B cell (primary cell): ENCODE measurements around the gene ASCL1. TPM values are rescaled to one million over a fixed set of nuclear protein-coding genes. Genes with fewer than 3 reads are reported as not detected.

ENCODE experiments used
- ATAC-seq: fragments of 200-7000 bp; cut with Tn5 transposase; one replicate; pipeline ENCODE4 v1.10.0; 2021; ENCODE audit warnings: low read depth, mild to moderate bottlenecking, moderate number of reproducible peaks, moderate library complexity
- CTCF ChIA-PET: fragments of 350-600 bp; sonication (Branson Sonifier 250); formaldehyde crosslinking; loops from one replicate; lab custom pipeline; 2021; ENCODE audit warnings: antibody characterized with exemption, inconsistent platforms; lab: Charles Lee
- POLR2A ChIA-PET: fragments of 350-600 bp; sonication (Branson Sonifier 250); formaldehyde crosslinking; loops from one replicate; lab custom pipeline; 2021; ENCODE audit warnings: antibody characterized with exemption; lab: Charles Lee
- DNase-seq: peaks from one replicate; pipeline ENCODE4 v3.0.0; 2013
- H2AFZ ChIP-seq: 2 replicates; pipeline ENCODE4 v1.6.1; 2012; ENCODE audit warnings: mild to moderate bottlenecking, low read depth, low read length; ENCODE audit not compliant: insufficient read depth, poor library complexity, severe bottlenecking
- H3K27ac ChIP-seq, 2 donors: 1 replicate in 1 of 2; 2 replicates in 1 of 2; pipeline ENCODE4 v1.5.1; 2012 to 2013; ENCODE audit warnings: low read length in 2 of 2, mild to moderate bottlenecking in 2 of 2, moderate library complexity in 1 of 2
- H3K27me3 ChIP-seq, 4 experiments: fragments of 200-600 bp in 1 of 4; sonication (generic) in 1 of 4; replicated peaks in 1 of 4; 1 replicate in 2 of 4; 2 replicates in 2 of 4; pipeline versions ENCODE4 v1.6.1 to v1.7.0; 2013 to 2016; ENCODE audit warnings: low read length in 3 of 4, mild to moderate bottlenecking in 2 of 4, mixed read lengths in 1 of 4, moderate library complexity in 1 of 4; ENCODE audit not compliant: insufficient read depth in 4 of 4, control insufficient read depth in 3 of 4; ENCODE audit errors: control extremely low read depth in 1 of 4
- H3K36me3 ChIP-seq, 2 experiments: replicated peaks in 1 of 2; 1 replicate in 1 of 2; 2 replicates in 1 of 2; pipeline versions ENCODE4 v1.6.1 to v1.7.1; 2013; ENCODE audit warnings: low read length in 1 of 2; ENCODE audit not compliant: insufficient read depth in 2 of 2, control insufficient read depth in 1 of 2; ENCODE audit errors: control extremely low read depth in 1 of 2, extremely low read depth in 1 of 2
- H3K4me1 ChIP-seq, 2 donors: fragments of 200-600 bp in 1 of 2; sonication (generic) in 1 of 2; 1 replicate in 1 of 2; 2 replicates in 1 of 2; pipeline versions ENCODE4 v1.5.1 to v1.6.1; 2013 to 2017; ENCODE audit warnings: low read length in 2 of 2; ENCODE audit not compliant: control insufficient read depth in 2 of 2, insufficient read depth in 2 of 2
- H3K4me2 ChIP-seq: replicated peaks from 2 replicates; pipeline ENCODE3; 2012; ENCODE audit warnings: mild to moderate bottlenecking, low read depth, low read length; ENCODE audit not compliant: poor library complexity, severe bottlenecking
- H3K4me3 ChIP-seq, 5 experiments: fragments of 200-600 bp in 1 of 5; sonication (generic) in 1 of 5; 1 replicate in 3 of 5; 2 replicates in 2 of 5; pipeline versions ENCODE4 v1.5.1 to v1.7.0; 2011 to 2016; ENCODE audit warnings: low read length in 4 of 5, mild to moderate bottlenecking in 4 of 5, low read depth in 2 of 5, control low read depth in 1 of 5, moderate library complexity in 1 of 5; ENCODE audit not compliant: insufficient read depth in 1 of 5; ENCODE audit errors: control extremely low read depth in 1 of 5, extremely low read depth in 1 of 5
- H3K79me2 ChIP-seq: fragments of 200-600 bp; sonication (generic); one replicate; pipeline ENCODE4 v1.6.0; 2016; ENCODE audit warnings: low read length; ENCODE audit not compliant: control insufficient read depth, insufficient read depth
- H3K9ac ChIP-seq: fragments of 200-600 bp; sonication (generic); 2 replicates; pipeline ENCODE4 v1.6.1; 2017; ENCODE audit warnings: mild to moderate bottlenecking, low read length, moderate library complexity
- H3K9me3 ChIP-seq, 3 donors: one replicate each; pipeline versions ENCODE4 v1.6.1 to v1.7.1; 2013; ENCODE audit warnings: low read length in 2 of 3; ENCODE audit not compliant: control insufficient read depth in 2 of 3, insufficient read depth in 1 of 3; ENCODE audit errors: control extremely low read depth in 1 of 3
- H4K20me1 ChIP-seq: 2 replicates; pipeline ENCODE4 v1.6.0; 2012; ENCODE audit warnings: mild to moderate bottlenecking, low read length; ENCODE audit not compliant: insufficient read depth, control insufficient read depth, poor library complexity, severe bottlenecking
- H3K27ac Mint-ChIP-seq: one replicate; pipeline ENCODE4 v1.8.0; 2021; ENCODE audit warnings: mixed read lengths
- H3K27me3 Mint-ChIP-seq: one replicate; pipeline ENCODE4 v1.8.0; 2021; ENCODE audit warnings: mixed read lengths
- H3K4me1 Mint-ChIP-seq: one replicate; pipeline ENCODE4 v1.8.0; 2021; ENCODE audit warnings: mixed read lengths
- H3K4me3 Mint-ChIP-seq: one replicate; pipeline ENCODE4 v1.8.0; 2021; ENCODE audit warnings: mixed read lengths
- H3K9me3 Mint-ChIP-seq: one replicate; pipeline ENCODE4 v1.8.0; 2022; ENCODE audit warnings: mixed read lengths; ENCODE audit not compliant: insufficient read depth
- CTCF ChIP-seq: fragments of 200-600 bp; IDR thresholded peaks from one replicate; pipeline ENCODE4 v1.8.0; 2022; ENCODE audit warnings: antibody characterized with exemption, mild to moderate bottlenecking
- EZH2 ChIP-seq: IDR thresholded peaks from 2 replicates; pipeline ENCODE4 v1.6.1; 2012; ENCODE audit warnings: borderline replicate concordance, low read depth, mild to moderate bottlenecking, moderate library complexity, low read length; ENCODE audit not compliant: insufficient read depth, poor library complexity, severe bottlenecking
- WGBS: methylation state at CpG from one replicate; pipeline ENCODE4 v1.1.5; 2013; ENCODE audit warnings: missing lambda C conversion rate; ENCODE audit not compliant: insufficient coverage; 5-methylcytosine and 5-hydroxymethylcytosine counted together
- intact Hi-C: fragments of 100-400 bp; cut with micrococcal nuclease; formaldehyde crosslinking; loops from one replicate; pipeline ENCODE4 v1.10.0; 2022
- polyA plus RNA-seq: library from polyadenylated mRNA; depleted of rRNA; stranded (reverse); fragments of >200 nt; gene quantifications from 2 replicates; pipeline ENCODE4 v1.2.3, GENCODE V29; 2012
- total RNA-seq, 2 donors: library from RNA; stranded (reverse); fragments of 120-200 nt in 1 of 2; gene quantifications; 1 replicate in 1 of 2; 2 replicates in 1 of 2; pipeline versions ENCODE4 v1.2.3 to v1.2.4, GENCODE V29; 2013 to 2022

ASCL1 gene
- total and polyA plus RNA-seq, 2 donors (not counting 1 experiment from before 2014, with no cell fraction given): not detected

DNA sequence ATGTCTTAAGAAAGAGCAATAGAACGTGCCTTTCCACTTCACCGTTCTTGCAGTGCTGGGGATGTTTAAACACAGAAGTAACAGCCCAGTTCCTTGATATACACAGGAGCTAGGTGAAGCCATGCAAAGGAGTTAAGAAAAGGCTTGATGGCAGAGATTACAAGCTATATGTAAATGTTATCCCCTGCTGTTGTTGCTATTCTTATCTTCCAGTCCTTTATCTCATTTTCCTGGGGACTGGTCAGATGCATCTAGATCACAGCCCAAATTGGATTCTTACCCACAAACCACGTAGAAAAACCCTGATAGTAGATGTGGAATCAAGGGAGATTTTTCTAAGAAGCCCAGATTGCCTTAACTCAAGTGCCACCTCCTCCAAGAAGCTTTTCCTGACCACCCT is 5.5 kb downstream of the ASCL1 start:
- Histone ChIP-seq H3K79me2 (no peaks in the 10 kb centered on the region), H3K27me3 (peaks cover 0 to 85% (median 78%) of the 10 kb centered on the region in 4 experiments), H3K27ac (no peak overlapping the region), H3K4me1 (peaks cover 33 to 55% of the 10 kb centered on the region in 2 donors), H3K4me3 (no peak overlapping the region), H3K4me2 (no peak overlapping the region), H3K9me3 (peaks cover 0 to 33% (median 17%) of the 10 kb centered on the region in 3 donors), H3K9ac (no peak overlapping the region), H2AFZ (no peak overlapping the region), H4K20me1 (no peaks in the 10 kb centered on the region), H3K36me3 (no peaks in the 10 kb centered on the region)
- TF ChIP-seq CTCF (no peak), EZH2 (no peak)
- no peak for ATAC-seq
- H3K4me1 Mint-ChIP-seq: peaks cover 38% of the 10 kb centered on the region
- no peak for DNase-seq
- H3K4me3 Mint-ChIP-seq: no peak overlapping the region
- 0% methylated on average over 2 of the region's 3 CpGs for WGBS
- no peak overlapping the region for H3K27ac Mint-ChIP-seq
- intact Hi-C loops: no loop called here
- H3K9me3 Mint-ChIP-seq: peaks cover 7% of the 10 kb centered on the region
- POLR2A ChIA-PET: no interaction called here
- CTCF ChIA-PET: interaction anchor here (1.0 to 3.3 kb wide), 3 partner anchors 11 to 585 kb away, joined by 3 to 22 read pairs (median 3); no protein-coding TSS in a partner anchor
- H3K27me3 Mint-ChIP-seq: peaks cover 87% of the 10 kb centered on the region

DNA sequence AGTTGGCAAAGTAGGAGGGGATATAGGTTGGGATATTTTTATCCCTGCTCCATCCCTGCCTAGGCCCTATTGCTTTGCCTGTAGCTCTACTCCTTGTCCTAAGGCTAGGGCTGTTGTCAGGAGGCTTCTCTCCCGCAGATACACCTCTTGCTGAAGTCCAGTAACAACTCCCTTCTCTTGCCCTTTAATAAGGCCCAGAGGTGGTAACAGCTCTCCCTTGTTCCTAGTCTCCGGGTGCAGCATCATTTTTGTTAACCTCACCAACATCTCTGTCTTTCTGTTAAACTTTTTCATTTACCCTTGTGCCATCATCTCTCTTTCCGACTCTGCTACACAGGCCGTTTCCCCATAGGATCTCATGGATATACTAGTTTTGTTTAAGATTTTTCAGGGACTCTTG is 6.3 kb downstream of the ASCL1 start:
- Mint-ChIP-seq H3K4me3 (no peak overlapping the region), H3K9me3 (peaks cover 7% of the 10 kb centered on the region), H3K4me1 (peaks cover 35% of the 10 kb centered on the region), H3K27ac (no peak overlapping the region), H3K27me3 (peaks cover 92% of the 10 kb centered on the region)
- Histone ChIP-seq H3K36me3 (no peaks in the 10 kb centered on the region), H3K9ac (no peak overlapping the region), H3K4me2 (no peak overlapping the region), H3K27ac (no peak overlapping the region), H3K4me1 (peaks cover 27 to 48% of the 10 kb centered on the region in 2 donors), H4K20me1 (no peaks in the 10 kb centered on the region), H2AFZ (no peak overlapping the region), H3K79me2 (no peaks in the 10 kb centered on the region), H3K9me3 (peaks cover 0 to 28% (median 17%) of the 10 kb centered on the region in 3 donors), H3K4me3 (peak overlapping the region in 1 of 5 experiments; percentile 4), H3K27me3 (peaks cover 0 to 79% (median 77%) of the 10 kb centered on the region in 4 experiments)
- intact Hi-C loops: no loop called here
- DNase-seq (no peak), ATAC-seq (no peak)
- WGBS: 53% methylated on average over 2 of the region's 4 CpGs
- ChIA-PET POLR2A (no interaction called here), CTCF (interaction anchor here (1.0 to 3.3 kb wide), 3 partner anchors 12 to 584 kb away, joined by 3 to 22 read pairs (median 3); no protein-coding TSS in a partner anchor)
- TF ChIP-seq CTCF (no peak), EZH2 (no peak)
